ENCODE measurements around the gene MRPL16.

- TF ChIP-seq CTCF (IDR thresholded peaks at IDR 0.05) (no peak), EP300 (IDR thresholded peaks at IDR 0.05) (no peak)
Measured at GRCh38 chr11:59761993-59762392, 48.6 kb downstream of the MRPL16 start.

All from ovary (tissue), 3 donors.